HEK293 (cell line): ENCODE measurements around the gene LTBP1.

Experiments
- EGR2 ChIP-seq: fragments of 450-650 bp; formaldehyde crosslinking; IDR thresholded peaks from 2 replicates; pipeline ENCODE4 v1.5.1; 2016; ENCODE audit warnings: low read depth, missing biosample characterization, missing genetic modification characterization
- KLF1 ChIP-seq: fragments of 450-650 bp; formaldehyde crosslinking; IDR thresholded peaks from 2 replicates; pipeline ENCODE4 v1.5.1; 2016; ENCODE audit warnings: missing biosample characterization, missing genetic modification characterization
- WT1 ChIP-seq: fragments of 450-650 bp; formaldehyde crosslinking; IDR thresholded peaks from 2 replicates; pipeline ENCODE4 v1.5.1; 2016; ENCODE audit warnings: missing biosample characterization, missing genetic modification characterization
- ZBTB17 ChIP-seq: fragments of 450-650 bp; formaldehyde crosslinking; IDR thresholded peaks from 2 replicates; pipeline ENCODE4 v1.5.1; 2016; ENCODE audit warnings: missing biosample characterization, missing genetic modification characterization
- ZBTB8A ChIP-seq: fragments of 450-650 bp; formaldehyde crosslinking; IDR thresholded peaks from 2 replicates; pipeline ENCODE4 v1.5.1; 2016; ENCODE audit warnings: missing biosample characterization, missing genetic modification characterization
- ZEB2 ChIP-seq: fragments of 450-650 bp; formaldehyde crosslinking; IDR thresholded peaks from 2 replicates; pipeline ENCODE4 v1.5.1; 2016; ENCODE audit warnings: missing biosample characterization, missing genetic modification characterization
- ZNF140 ChIP-seq: fragments of 450-650 bp; formaldehyde crosslinking; IDR thresholded peaks from 2 replicates; pipeline ENCODE4 v1.5.1; 2016; ENCODE audit warnings: missing biosample characterization, missing genetic modification characterization
- ZNF214 ChIP-seq: fragments of 450-650 bp; formaldehyde crosslinking; IDR thresholded peaks from 2 replicates; pipeline ENCODE4 v1.5.1; 2017; ENCODE audit warnings: missing biosample characterization, mild to moderate bottlenecking, missing genetic modification characterization, borderline replicate concordance
- ZNF221 ChIP-seq: fragments of 450-650 bp; formaldehyde crosslinking; IDR thresholded peaks from 2 replicates; pipeline ENCODE4 v1.5.1; 2017; ENCODE audit warnings: missing biosample characterization, missing genetic modification characterization, borderline replicate concordance
- ZNF48 ChIP-seq: fragments of 450-650 bp; formaldehyde crosslinking; IDR thresholded peaks from 2 replicates; pipeline ENCODE4 v1.5.1; 2016; ENCODE audit warnings: missing biosample characterization, missing genetic modification characterization
- ZNF548 ChIP-seq: fragments of 450-650 bp; formaldehyde crosslinking; IDR thresholded peaks from 2 replicates; pipeline ENCODE4 v1.5.1; 2016; ENCODE audit warnings: missing biosample characterization, missing genetic modification characterization
- ZNF549 ChIP-seq: fragments of 450-650 bp; IDR thresholded peaks from 2 replicates; pipeline ENCODE4 v1.5.1; 2018; ENCODE audit warnings: missing biosample characterization, missing genetic modification characterization, mild to moderate bottlenecking, inconsistent platforms, moderate library complexity
- ZNF701 ChIP-seq: fragments of 450-650 bp; formaldehyde crosslinking; IDR thresholded peaks from 2 replicates; pipeline ENCODE4 v1.5.1; 2016; ENCODE audit warnings: missing biosample characterization, missing genetic modification characterization
- TF ChIP-seq, protein P1 (sequence below): fragments of 450-650 bp; formaldehyde crosslinking; conservative IDR thresholded peaks from 2 replicates; pipeline ENCODE4 v1.5.1; 2016; ENCODE audit warnings: low read depth, missing biosample characterization, missing genetic modification characterization
- TF ChIP-seq, protein P2 (sequence below): fragments of 450-650 bp; formaldehyde crosslinking; IDR thresholded peaks from 2 replicates; pipeline ENCODE4 v1.5.1; 2016; ENCODE audit warnings: missing biosample characterization, missing genetic modification characterization
- TF ChIP-seq, protein P3 (sequence below): fragments of 450-650 bp; formaldehyde crosslinking; IDR thresholded peaks from 2 replicates; pipeline ENCODE4 v1.5.1; 2016; ENCODE audit warnings: missing biosample characterization, missing genetic modification characterization
- TF ChIP-seq, protein P4 (sequence below): fragments of 450-650 bp; formaldehyde crosslinking; IDR thresholded peaks from 2 replicates; pipeline ENCODE4 v1.5.1; 2016; ENCODE audit warnings: missing biosample characterization, missing genetic modification characterization
- TF ChIP-seq, protein P5 (sequence below): fragments of 450-650 bp; formaldehyde crosslinking; IDR thresholded peaks from 2 replicates; pipeline ENCODE4 v1.5.1; 2016; ENCODE audit warnings: missing biosample characterization, missing genetic modification characterization, low read depth

LTBP1 gene

DNA sequence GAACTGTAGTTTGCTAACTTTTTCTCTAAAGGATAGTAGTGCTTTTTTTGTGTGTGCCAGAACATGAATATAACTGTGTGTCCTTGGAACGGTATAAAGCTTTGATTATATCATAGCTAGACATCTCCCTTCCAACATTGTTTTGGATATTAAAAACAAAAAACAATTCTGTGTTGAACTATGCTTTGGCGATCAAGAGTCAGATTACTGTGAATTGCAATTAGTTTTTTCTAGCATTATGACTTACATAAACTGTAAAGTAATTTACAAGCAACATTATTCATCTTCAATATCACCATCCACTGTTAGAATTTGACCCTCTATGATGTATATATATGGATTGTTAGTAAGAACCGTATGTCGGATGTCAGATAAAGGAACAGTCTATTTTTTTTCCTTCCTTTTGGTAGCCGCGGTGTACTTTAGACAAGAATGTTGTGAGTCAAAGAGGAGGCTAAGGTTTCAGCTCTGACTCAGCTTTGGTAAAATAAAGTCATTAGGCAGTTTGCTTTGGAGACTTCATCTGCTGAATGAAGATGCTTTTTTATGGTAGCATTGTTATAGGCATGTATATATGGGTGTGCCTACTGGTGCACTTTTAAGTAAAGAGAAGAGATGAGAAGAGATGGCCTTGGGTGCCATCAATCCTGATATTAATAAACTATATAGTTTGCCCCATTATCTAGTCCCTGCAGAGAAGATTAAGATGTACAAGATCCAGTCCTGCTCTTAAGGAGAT is 76.4 kb downstream of the LTBP1 start (continued):
- TF ChIP-seq, protein P1, sequence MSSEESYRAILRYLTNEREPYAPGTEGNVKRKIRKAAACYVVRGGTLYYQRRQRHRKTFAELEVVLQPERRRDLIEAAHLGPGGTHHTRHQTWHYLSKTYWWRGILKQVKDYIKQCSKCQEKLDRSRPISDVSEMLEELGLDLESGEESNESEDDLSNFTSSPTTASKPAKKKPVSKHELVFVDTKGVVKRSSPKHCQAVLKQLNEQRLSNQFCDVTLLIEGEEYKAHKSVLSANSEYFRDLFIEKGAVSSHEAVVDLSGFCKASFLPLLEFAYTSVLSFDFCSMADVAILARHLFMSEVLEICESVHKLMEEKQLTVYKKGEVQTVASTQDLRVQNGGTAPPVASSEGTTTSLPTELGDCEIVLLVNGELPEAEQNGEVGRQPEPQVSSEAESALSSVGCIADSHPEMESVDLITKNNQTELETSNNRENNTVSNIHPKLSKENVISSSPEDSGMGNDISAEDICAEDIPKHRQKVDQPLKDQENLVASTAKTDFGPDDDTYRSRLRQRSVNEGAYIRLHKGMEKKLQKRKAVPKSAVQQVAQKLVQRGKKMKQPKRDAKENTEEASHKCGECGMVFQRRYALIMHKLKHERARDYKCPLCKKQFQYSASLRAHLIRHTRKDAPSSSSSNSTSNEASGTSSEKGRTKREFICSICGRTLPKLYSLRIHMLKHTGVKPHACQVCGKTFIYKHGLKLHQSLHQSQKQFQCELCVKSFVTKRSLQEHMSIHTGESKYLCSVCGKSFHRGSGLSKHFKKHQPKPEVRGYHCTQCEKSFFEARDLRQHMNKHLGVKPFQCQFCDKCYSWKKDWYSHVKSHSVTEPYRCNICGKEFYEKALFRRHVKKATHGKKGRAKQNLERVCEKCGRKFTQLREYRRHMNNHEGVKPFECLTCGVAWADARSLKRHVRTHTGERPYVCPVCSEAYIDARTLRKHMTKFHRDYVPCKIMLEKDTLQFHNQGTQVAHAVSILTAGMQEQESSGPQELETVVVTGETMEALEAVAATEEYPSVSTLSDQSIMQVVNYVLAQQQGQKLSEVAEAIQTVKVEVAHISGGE (tag by site-specific recombination) = no peak
- TF ChIP-seq, protein P2, sequence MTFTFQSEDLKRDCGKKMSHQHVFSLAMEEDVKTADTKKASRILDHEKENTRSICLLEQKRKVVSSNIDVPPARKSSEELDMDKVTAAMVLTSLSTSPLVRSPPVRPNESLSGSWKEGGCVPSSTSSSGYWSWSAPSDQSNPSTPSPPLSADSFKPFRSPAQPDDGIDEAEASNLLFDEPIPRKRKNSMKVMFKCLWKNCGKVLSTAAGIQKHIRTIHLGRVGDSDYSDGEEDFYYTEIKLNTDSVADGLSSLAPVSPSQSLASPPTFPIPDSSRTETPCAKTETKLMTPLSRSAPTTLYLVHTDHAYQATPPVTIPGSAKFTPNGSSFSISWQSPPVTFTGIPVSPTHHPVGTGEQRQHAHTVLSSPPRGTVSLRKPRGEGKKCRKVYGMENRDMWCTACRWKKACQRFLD (tag by site-specific recombination) = no peak
- no peak for TF ChIP-seq ZNF140 (tag by site-specific recombination)
- TF ChIP-seq, protein P3, sequence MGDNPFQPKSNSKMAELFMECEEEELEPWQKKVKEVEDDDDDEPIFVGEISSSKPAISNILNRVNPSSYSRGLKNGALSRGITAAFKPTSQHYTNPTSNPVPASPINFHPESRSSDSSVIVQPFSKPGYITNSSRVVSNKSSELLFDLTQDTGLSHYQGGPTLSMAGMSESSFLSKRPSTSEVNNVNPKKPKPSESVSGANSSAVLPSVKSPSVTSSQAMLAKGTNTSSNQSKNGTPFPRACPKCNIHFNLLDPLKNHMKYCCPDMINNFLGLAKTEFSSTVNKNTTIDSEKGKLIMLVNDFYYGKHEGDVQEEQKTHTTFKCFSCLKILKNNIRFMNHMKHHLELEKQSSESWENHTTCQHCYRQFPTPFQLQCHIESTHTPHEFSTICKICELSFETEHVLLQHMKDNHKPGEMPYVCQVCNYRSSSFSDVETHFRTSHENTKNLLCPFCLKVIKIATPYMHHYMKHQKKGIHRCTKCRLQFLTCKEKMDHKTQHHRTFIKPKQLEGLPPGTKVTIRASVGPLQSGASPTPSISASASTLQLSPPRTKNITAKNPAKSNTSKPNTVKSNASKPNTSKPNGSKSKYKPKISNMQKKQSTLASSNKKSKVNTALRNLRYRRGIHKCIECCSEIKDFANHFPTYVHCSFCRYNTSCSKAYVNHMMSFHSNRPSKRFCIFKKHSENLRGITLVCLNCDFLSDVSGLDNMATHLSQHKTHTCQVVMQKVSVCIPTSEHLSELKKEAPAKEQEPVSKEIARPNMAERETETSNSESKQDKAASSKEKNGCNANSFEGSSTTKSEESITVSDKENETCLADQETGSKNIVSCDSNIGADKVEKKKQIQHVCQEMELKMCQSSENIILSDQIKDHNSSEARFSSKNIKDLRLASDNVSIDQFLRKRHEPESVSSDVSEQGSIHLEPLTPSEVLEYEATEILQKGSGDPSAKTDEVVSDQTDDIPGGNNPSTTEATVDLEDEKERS = no peak
- TF ChIP-seq ZNF221 = no peak
- no peak for TF ChIP-seq ZBTB8A (tag by site-specific recombination)
- TF ChIP-seq, protein P4, sequence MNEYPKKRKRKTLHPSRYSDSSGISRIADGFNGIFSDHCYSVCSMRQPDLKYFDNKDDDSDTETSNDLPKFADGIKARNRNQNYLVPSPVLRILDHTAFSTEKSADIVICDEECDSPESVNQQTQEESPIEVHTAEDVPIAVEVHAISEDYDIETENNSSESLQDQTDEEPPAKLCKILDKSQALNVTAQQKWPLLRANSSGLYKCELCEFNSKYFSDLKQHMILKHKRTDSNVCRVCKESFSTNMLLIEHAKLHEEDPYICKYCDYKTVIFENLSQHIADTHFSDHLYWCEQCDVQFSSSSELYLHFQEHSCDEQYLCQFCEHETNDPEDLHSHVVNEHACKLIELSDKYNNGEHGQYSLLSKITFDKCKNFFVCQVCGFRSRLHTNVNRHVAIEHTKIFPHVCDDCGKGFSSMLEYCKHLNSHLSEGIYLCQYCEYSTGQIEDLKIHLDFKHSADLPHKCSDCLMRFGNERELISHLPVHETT (tag by site-specific recombination) = peak; percentile 39; the same call in 1 of the 2 replicates
- TF ChIP-seq ZBTB17 (tag by site-specific recombination) = peak; percentile 28; the same call in 1 of the 2 replicates
- peak; percentile 22; the same call in 1 of the 2 replicates for TF ChIP-seq ZEB2 (tag by site-specific recombination)
- TF ChIP-seq WT1 (tag by site-specific recombination) = no peak
- TF ChIP-seq EGR2 = no peak
- TF ChIP-seq, protein P5, sequence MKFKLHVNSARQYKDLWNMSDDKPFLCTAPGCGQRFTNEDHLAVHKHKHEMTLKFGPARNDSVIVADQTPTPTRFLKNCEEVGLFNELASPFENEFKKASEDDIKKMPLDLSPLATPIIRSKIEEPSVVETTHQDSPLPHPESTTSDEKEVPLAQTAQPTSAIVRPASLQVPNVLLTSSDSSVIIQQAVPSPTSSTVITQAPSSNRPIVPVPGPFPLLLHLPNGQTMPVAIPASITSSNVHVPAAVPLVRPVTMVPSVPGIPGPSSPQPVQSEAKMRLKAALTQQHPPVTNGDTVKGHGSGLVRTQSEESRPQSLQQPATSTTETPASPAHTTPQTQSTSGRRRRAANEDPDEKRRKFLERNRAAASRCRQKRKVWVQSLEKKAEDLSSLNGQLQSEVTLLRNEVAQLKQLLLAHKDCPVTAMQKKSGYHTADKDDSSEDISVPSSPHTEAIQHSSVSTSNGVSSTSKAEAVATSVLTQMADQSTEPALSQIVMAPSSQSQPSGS (tag by site-specific recombination) = no peak
- no peak for TF ChIP-seq ZNF549 (tag by site-specific recombination)
- TF ChIP-seq ZNF48 (tag by site-specific recombination) = no peak
- no peak for TF ChIP-seq KLF1 (tag by site-specific recombination)
- no peak for TF ChIP-seq ZNF214
- TF ChIP-seq ZNF548 = no peak
- no peak for TF ChIP-seq ZNF701 (tag by site-specific recombination)
